Caco-2 (cell line): ENCODE data around the gene BMP4. TPM values are rescaled to one million over a fixed set of nuclear protein-coding genes. Genes with fewer than 3 reads are reported as not detected.

Source experiments
- BruUV-seq: library from RNA; stranded (reverse); fragments of 400-500 nt; replicated peaks from 2 replicates; lab custom pipeline; 2021; lab: Mats Ljungman, UMichigan
- CTCF ChIA-PET: fragments of 300-600 bp; sonication (Branson Sonifier 250); formaldehyde crosslinking; loops from one replicate; lab custom pipeline; 2022; ENCODE audit warnings: antibody characterized with exemption; lab: Charles Lee
- POLR2A ChIA-PET: fragments of 300-600 bp; sonication (Branson Sonifier 250); formaldehyde crosslinking; loops from one replicate; lab custom pipeline; 2022; ENCODE audit warnings: antibody characterized with exemption; lab: Charles Lee
- DNase-seq, 2 experiments: peaks; one replicate each; pipeline versions ENCODE4 v3.0.0 to v3.0.0-alpha.2; 2020 to 2022
- H3K27me3 ChIP-seq: replicated peaks from 2 replicates; pipeline ENCODE4 v1.6.0; 2011; ENCODE audit warnings: low read length; ENCODE audit not compliant: control insufficient read depth, insufficient read depth
- H3K36me3 ChIP-seq: 2 replicates; pipeline ENCODE4 v1.5.1; 2011; ENCODE audit warnings: low read length; ENCODE audit not compliant: control insufficient read depth, insufficient read depth
- H3K4me1 ChIP-seq: fragments of 250-450 bp; sonication (Bioruptor Pico); 2 replicates; pipeline ENCODE4 v1.5.1; 2020; ENCODE audit warnings: mild to moderate bottlenecking
- H3K4me3 ChIP-seq: 2 replicates; pipeline ENCODE4 v1.5.1; 2011; ENCODE audit warnings: low read depth, mild to moderate bottlenecking, control low read depth, low read length
- H3K9me3 ChIP-seq: fragments of 250-450 bp; sonication (Bioruptor Pico); 2 replicates; pipeline ENCODE4 v1.5.1; 2020; ENCODE audit warnings: mild to moderate bottlenecking, moderate library complexity
- H3K27ac Mint-ChIP-seq: one replicate; pipeline ENCODE4 v1.8.0; 2022; ENCODE audit warnings: mixed read lengths; ENCODE audit not compliant: unreplicated experiment
- H3K27me3 Mint-ChIP-seq: one replicate; pipeline ENCODE4 v1.8.0; 2022; ENCODE audit warnings: mixed read lengths; ENCODE audit not compliant: insufficient read depth, unreplicated experiment
- H3K36me3 Mint-ChIP-seq: one replicate; pipeline ENCODE4 v1.8.0; 2022; ENCODE audit warnings: mild to moderate bottlenecking, mixed read lengths; ENCODE audit not compliant: insufficient read depth, unreplicated experiment
- H3K4me1 Mint-ChIP-seq: one replicate; pipeline ENCODE4 v1.8.0; 2022; ENCODE audit warnings: low read depth, mixed read lengths; ENCODE audit not compliant: unreplicated experiment
- H3K4me3 Mint-ChIP-seq: one replicate; pipeline ENCODE4 v1.8.0; 2022; ENCODE audit warnings: mild to moderate bottlenecking, moderate library complexity, mixed read lengths; ENCODE audit not compliant: unreplicated experiment
- H3K9me3 Mint-ChIP-seq: one replicate; pipeline ENCODE4 v1.8.0; 2022; ENCODE audit warnings: mixed read lengths; ENCODE audit not compliant: unreplicated experiment
- intact Hi-C: fragments of 100-400 bp; cut with micrococcal nuclease; formaldehyde crosslinking; loops from one replicate; pipeline ENCODE4 v1.10.0; 2022; ENCODE audit not compliant: unreplicated experiment
- total RNA-seq: library from RNA; stranded (reverse); gene quantifications from 2 replicates; pipeline ENCODE4 v1.2.3, GENCODE V29; 2022
- TF ChIP-seq, protein P1 (sequence below), 2 experiments: fragments of 200-600 bp in 1 of 2; IDR thresholded peaks; 1 replicate in 1 of 2; 2 replicates in 1 of 2; pipeline versions ENCODE4 v1.5.1 to v1.8.0; 2011 to 2022; ENCODE audit warnings: antibody characterized with exemption in 1 of 2, control low read depth in 1 of 2, inconsistent platforms in 1 of 2, low read depth in 1 of 2, low read length in 1 of 2, mild to moderate bottlenecking in 1 of 2, moderate library complexity in 1 of 2; ENCODE audit not compliant: insufficient read depth in 1 of 2, severe bottlenecking in 1 of 2, unreplicated experiment in 1 of 2

BMP4 gene
- total RNA-seq, 1 experiment from 2014 or later: 113 TPM

DNA sequence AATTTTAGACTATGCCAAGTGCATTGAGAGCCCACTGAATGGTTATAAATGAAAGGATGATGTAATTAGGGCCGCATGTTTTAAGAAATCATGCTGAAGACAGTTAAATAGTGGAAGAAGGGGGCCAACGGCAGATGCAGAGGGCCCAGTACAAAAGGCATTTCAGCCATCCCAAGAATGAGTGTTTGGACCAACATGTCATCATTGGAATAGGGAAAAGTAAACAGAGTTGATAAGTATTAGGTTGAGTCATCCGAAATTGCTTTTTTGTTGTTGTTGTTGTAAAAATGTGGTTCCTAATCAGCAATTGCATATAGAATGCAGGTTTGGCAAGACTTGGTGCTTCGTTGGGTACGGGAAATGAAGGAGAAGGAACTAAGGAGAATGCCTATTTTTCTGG, 29.5 kb downstream of the BMP4 start:
- H3K27ac Mint-ChIP-seq: peak overlapping the region; percentile 45
- no peaks in the 10 kb centered on the region for H3K9me3 ChIP-seq
- peaks cover 61% of the 10 kb centered on the region for H3K4me1 Mint-ChIP-seq
- H3K4me1 ChIP-seq: peaks cover 51% of the 10 kb centered on the region
- no peaks in the 10 kb centered on the region for H3K36me3 ChIP-seq
- H3K4me3 ChIP-seq: no peak overlapping the region
- BruUV-seq: no TSS peak
- ChIA-PET CTCF (no interaction called here), POLR2A (no interaction called here)
- H3K4me3 Mint-ChIP-seq: peak overlapping the region; percentile 20
- intact Hi-C loops: no loop called here
- H3K27me3 ChIP-seq: no peaks in the 10 kb centered on the region
- H3K36me3 Mint-ChIP-seq: peaks cover 5% of the 10 kb centered on the region
- H3K27me3 Mint-ChIP-seq: no peaks in the 10 kb centered on the region
- H3K9me3 Mint-ChIP-seq: peaks cover 23% of the 10 kb centered on the region
- no peak for DNase-seq
- TF ChIP-seq, protein P1, sequence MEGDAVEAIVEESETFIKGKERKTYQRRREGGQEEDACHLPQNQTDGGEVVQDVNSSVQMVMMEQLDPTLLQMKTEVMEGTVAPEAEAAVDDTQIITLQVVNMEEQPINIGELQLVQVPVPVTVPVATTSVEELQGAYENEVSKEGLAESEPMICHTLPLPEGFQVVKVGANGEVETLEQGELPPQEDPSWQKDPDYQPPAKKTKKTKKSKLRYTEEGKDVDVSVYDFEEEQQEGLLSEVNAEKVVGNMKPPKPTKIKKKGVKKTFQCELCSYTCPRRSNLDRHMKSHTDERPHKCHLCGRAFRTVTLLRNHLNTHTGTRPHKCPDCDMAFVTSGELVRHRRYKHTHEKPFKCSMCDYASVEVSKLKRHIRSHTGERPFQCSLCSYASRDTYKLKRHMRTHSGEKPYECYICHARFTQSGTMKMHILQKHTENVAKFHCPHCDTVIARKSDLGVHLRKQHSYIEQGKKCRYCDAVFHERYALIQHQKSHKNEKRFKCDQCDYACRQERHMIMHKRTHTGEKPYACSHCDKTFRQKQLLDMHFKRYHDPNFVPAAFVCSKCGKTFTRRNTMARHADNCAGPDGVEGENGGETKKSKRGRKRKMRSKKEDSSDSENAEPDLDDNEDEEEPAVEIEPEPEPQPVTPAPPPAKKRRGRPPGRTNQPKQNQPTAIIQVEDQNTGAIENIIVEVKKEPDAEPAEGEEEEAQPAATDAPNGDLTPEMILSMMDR (IDR thresholded peaks at IDR 0.05; ENCODE audit: insufficient read depth in 1 of 2, low read depth in 1 of 2, low read length in 1 of 2, severe bottlenecking in 1 of 2, unreplicated experiment in 1 of 2): no peak

DNA sequence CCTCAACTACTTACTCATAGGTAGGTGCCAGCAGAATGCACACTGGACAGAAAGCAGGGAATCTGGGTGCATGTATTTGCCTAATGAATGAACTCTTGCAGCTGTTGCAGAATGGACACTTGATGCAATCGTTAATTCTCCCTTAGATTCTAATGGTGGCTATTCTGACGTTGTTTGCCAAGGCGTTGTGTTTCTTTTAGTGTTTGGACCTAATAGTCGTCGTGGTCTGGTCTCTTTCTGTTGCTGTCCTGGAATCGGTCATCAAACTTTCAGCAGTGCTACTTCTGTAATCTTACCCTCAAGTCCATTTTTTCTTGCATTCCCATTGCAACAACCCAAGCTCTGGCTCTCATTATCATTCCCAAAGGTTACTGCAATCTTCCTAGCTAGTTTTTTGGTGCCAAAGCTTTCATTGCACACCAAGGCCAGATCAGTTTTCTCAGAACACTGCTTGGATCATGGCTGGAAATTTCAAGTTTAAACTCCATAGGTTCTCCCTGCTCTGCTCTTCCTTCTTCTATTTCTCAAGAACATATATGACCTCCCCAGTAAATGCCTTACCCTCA, 31.3 kb downstream of the BMP4 start:
- TF ChIP-seq, protein P1 (IDR thresholded peaks at IDR 0.05; ENCODE audit: insufficient read depth in 1 of 2, low read depth in 1 of 2, low read length in 1 of 2, severe bottlenecking in 1 of 2, unreplicated experiment in 1 of 2): no peak
- Mint-ChIP-seq H3K9me3 (peaks cover 24% of the 10 kb centered on the region), H3K4me1 (peaks cover 72% of the 10 kb centered on the region), H3K36me3 (peaks cover 6% of the 10 kb centered on the region), H3K27me3 (no peaks in the 10 kb centered on the region), H3K27ac (peak overlapping the region; percentile 27), H3K4me3 (peak overlapping the region; percentile 0)
- no TSS peak for BruUV-seq
- no peak for DNase-seq
- Histone ChIP-seq H3K27me3 (no peaks in the 10 kb centered on the region), H3K36me3 (no peaks in the 10 kb centered on the region), H3K4me3 (no peak overlapping the region), H3K9me3 (no peaks in the 10 kb centered on the region), H3K4me1 (peaks cover 63% of the 10 kb centered on the region)
- intact Hi-C loops: no loop called here
- POLR2A ChIA-PET: no interaction called here
- CTCF ChIA-PET: interaction anchor here (1.0 kb wide), 1 partner anchor 413 kb away, joined by 3 read pairs; no protein-coding TSS in a partner anchor

DNA sequence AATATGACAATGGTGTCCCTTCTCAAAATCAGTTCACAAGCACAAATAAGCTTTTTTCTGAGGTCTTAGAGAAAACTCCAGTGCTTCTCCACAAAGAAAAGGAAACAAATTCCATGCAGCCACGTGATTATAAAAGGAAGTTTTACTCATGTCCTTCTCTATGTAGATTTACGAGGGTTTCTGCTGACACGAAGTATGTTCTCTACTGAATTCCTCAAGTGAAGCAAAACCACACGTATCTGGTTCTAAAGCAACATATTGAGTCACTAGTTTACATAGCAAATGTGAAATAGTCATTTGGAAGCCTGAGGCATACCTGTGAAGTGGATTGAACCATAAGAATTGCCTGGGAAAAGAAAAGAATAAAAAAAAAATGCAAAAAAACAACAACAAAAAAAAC, 31.9 kb downstream of the BMP4 start:
- ChIA-PET CTCF (interaction anchor here (1.0 kb wide), 1 partner anchor 414 kb away, joined by 3 read pairs; no protein-coding TSS in a partner anchor), POLR2A (interaction anchor here (0.5 kb wide), 1 partner anchor 32 kb away, joined by 3 read pairs; the partner anchor contains the start of gene BMP4)
- Mint-ChIP-seq H3K27ac (peak overlapping the region; percentile 27), H3K9me3 (peaks cover 24% of the 10 kb centered on the region), H3K4me1 (peaks cover 66% of the 10 kb centered on the region), H3K27me3 (no peaks in the 10 kb centered on the region), H3K36me3 (peaks cover 6% of the 10 kb centered on the region), H3K4me3 (no peak overlapping the region)
- H3K36me3 ChIP-seq: no peaks in the 10 kb centered on the region
- TF ChIP-seq, protein P1 (IDR thresholded peaks at IDR 0.05; ENCODE audit: insufficient read depth in 1 of 2, low read depth in 1 of 2, low read length in 1 of 2, severe bottlenecking in 1 of 2, unreplicated experiment in 1 of 2): no peak
- no peaks in the 10 kb centered on the region for H3K9me3 ChIP-seq
- peaks cover 63% of the 10 kb centered on the region for H3K4me1 ChIP-seq
- intact Hi-C loops: loop anchor here (5.0 kb wide), 1 partner anchor 42 kb away; no protein-coding TSS in a partner anchor
- H3K4me3 ChIP-seq: no peak overlapping the region
- H3K27me3 ChIP-seq: no peaks in the 10 kb centered on the region
- BruUV-seq: no TSS peak
- no peak for DNase-seq
